Lower leg skin (tissue), 4 donors: Measurements from ENCODE around the gene HMCN2. TPM values are rescaled to one million over a fixed set of nuclear protein-coding genes. Genes with fewer than 3 reads are reported as not detected.

Experiments used
- DNase-seq, 2 donors: peaks; one replicate each; pipeline ENCODE4 v3.0.0-alpha.2; 2019; ENCODE audit warnings: low spot score in 2 of 2
- H3K4me3 ChIP-seq: fragments of 200-600 bp; sonication (generic); 2 replicates; pipeline ENCODE4 v1.5.1; 2017; ENCODE audit warnings: mild to moderate bottlenecking, low read depth; ENCODE audit not compliant: poor library complexity, severe bottlenecking
- POLR2A ChIP-seq, 2 donors: fragments of 450-650 bp; IDR thresholded peaks; one replicate each; pipeline ENCODE4 v1.6.1; 2016 to 2017; ENCODE audit warnings: antibody characterized with exemption in 2 of 2, mild to moderate bottlenecking in 1 of 2, moderate library complexity in 1 of 2
- WGBS, 2 donors: methylation state at CpG; one replicate each; pipeline ENCODE4 v1.1.5; 2018; 5-methylcytosine and 5-hydroxymethylcytosine counted together
- intact Hi-C: fragments of 100-400 bp; cut with DNase I; formaldehyde crosslinking; loops from one replicate; pipeline ENCODE4 v1.15.0; 2023; ENCODE audit warnings: low total_unique reads
- total RNA-seq, 4 donors: library from RNA; depleted of rRNA; stranded (reverse); fragments of >200 nt; gene quantifications; one replicate each; pipeline ENCODE4 v1.1.0, GENCODE V29; 2016
- TF ChIP-seq, protein P1 (sequence below), 3 donors: fragments of 450-650 bp; IDR thresholded peaks; one replicate each; pipeline ENCODE4 v1.5.1; 2016; ENCODE audit warnings: antibody characterized with exemption in 3 of 3, mild to moderate bottlenecking in 3 of 3, moderate library complexity in 2 of 3

Gene HMCN2
- total RNA-seq, 4 donors from 2014 or later = 1.9 to 4.3 (median 3.0) TPM

DNA sequence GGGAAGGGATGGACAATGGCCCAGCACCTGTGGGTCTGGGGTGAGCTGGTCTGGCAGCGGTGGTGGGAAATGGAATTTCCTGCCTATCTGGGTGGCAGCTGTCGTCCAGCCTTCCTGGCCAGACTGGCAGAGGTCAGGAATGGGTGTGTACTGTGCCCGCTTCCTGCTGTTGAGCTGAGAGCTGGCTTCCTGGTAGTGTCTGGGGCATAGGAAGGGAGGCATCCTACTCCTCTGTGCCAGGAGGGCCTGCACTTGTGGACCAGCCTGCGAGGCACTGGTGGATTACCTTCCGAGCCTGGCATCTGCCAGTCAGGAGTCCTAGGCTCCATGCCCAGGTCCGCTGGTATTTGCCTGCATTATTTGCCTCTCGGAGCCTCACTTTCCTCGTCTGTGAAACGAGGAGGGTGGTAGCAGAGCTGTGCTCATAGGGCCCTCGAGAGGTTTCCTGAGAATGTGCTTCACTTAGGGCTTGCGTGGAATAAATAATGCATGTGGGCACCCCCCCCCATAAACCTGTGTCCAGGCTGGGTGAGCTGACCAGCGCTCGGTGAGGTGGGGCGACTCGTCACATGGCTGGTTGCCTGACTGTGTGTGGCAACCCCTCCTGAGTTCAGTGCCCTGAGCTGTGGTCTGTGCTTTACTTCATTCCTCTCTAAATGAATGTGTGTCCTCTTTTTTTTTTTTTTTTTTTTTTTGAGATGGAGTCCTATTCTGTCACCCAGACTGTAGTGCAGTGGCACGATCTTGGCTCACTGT, 47.7 kb downstream of the HMCN2 start:
- no peak for DNase-seq
- intact Hi-C loops = no loop called here
- no peak overlapping the region for H3K4me3 ChIP-seq
- 73 to 80% methylated on average over 16 of the region's 16 CpGs for WGBS, 2 donors
- no peak for TF ChIP-seq POLR2A (IDR thresholded peaks at IDR 0.05)
- TF ChIP-seq, protein P1, sequence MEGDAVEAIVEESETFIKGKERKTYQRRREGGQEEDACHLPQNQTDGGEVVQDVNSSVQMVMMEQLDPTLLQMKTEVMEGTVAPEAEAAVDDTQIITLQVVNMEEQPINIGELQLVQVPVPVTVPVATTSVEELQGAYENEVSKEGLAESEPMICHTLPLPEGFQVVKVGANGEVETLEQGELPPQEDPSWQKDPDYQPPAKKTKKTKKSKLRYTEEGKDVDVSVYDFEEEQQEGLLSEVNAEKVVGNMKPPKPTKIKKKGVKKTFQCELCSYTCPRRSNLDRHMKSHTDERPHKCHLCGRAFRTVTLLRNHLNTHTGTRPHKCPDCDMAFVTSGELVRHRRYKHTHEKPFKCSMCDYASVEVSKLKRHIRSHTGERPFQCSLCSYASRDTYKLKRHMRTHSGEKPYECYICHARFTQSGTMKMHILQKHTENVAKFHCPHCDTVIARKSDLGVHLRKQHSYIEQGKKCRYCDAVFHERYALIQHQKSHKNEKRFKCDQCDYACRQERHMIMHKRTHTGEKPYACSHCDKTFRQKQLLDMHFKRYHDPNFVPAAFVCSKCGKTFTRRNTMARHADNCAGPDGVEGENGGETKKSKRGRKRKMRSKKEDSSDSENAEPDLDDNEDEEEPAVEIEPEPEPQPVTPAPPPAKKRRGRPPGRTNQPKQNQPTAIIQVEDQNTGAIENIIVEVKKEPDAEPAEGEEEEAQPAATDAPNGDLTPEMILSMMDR (IDR thresholded peaks at IDR 0.05) = no peak

DNA sequence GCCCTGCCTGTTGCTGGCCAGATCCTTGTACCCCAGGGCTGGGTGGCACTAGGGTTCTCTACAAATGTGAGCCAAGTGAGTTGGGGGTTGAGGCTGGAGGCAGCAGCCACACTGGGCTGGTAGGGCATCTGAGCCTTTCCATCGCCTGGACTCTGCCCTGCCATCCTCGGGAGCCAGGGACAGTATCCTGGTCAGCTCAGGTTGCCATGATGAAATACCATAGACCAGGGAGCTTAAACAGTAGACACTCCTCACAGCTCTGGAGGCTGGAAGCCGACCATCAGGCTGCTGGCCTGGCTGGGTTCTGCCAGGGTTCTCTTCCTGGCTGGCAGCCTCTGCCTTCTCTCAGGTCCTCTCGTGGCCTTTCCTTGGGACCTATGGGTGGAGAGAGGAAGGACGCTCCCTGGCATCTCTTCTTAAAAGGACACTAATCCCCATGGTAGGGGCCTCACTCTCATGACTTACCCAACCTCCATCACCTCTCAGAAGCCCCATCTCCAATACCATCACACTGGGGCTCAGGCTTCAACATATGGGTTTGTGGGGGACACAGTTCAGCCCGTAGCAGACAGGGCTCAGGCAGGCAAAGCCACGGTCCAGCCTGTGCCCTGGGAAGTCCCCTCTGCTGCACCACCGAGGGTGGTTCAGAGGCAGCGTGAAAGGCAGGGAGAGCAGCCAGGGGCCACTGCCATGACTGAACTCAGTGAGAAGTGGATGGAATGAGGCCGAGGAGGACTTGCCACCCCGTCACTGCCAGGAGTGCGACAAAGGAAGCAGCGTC, 50.1 kb downstream of the HMCN2 start:
- no peak for DNase-seq
- H3K4me3 ChIP-seq = no peak overlapping the region
- intact Hi-C loops = no loop called here
- TF ChIP-seq, protein P1 (IDR thresholded peaks at IDR 0.05) = no peak
- TF ChIP-seq POLR2A (IDR thresholded peaks at IDR 0.05) = no peak
- 77 to 82% methylated on average over 11 to 13 of the region's 13 CpGs for whole genome bisulfite sequencing, 2 donors

DNA sequence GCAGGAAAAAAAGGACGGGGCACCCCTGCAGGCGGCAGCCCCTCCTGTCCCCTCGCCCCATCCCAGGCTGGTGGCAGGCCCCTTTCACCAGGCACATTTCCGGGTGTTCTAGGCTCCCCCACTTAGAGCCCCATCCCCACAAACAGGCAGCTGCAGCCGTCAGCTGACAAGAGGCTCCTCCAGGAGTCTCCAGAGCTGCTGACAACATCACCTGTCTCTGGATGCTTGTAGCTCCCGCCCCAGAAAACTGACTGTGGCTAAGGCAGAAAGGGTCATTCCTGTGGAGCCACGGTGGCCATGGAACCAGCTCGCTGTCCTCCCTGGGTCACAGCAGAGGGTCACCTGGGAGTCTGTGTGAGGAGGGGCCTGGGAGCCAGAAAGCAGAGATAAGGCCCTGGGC, 50.9 kb downstream of the HMCN2 start:
- intact Hi-C loops = no loop called here
- DNase-seq = no peak
- 80 to 84% methylated on average over 6 to 8 of the region's 8 CpGs for WGBS, 2 donors
- TF ChIP-seq POLR2A (IDR thresholded peaks at IDR 0.05) = no peak
- TF ChIP-seq, protein P1 (IDR thresholded peaks at IDR 0.05) = no peak
- no peak overlapping the region for H3K4me3 ChIP-seq

DNA sequence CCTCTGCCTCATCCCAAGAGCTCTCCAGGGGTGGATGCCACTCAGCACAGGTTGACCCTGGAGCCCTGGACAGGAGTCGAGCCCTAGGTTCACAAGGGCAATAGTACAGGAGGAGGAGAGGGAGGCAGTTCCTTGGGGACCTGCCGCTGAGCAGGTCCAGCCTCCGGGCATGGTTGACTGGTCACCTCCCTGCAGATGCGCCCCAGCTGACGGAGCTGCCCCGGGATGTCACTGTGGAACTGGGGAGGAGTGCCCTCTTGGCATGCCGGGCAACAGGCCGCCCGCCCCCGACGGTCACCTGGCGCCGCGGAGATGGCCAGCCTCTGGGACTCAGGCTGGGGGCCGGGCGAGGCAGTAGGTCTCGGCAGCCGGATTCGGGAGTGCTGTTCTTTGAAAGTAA, 53.7 kb downstream of the HMCN2 start:
- H3K4me3 ChIP-seq = no peak overlapping the region
- TF ChIP-seq POLR2A (IDR thresholded peaks at IDR 0.05) = no peak
- TF ChIP-seq, protein P1 (IDR thresholded peaks at IDR 0.05) = no peak
- 91 to 97% methylated on average over 17 of the region's 19 CpGs for WGBS, 2 donors
- DNase-seq = no peak
- intact Hi-C loops = no loop called here

DNA sequence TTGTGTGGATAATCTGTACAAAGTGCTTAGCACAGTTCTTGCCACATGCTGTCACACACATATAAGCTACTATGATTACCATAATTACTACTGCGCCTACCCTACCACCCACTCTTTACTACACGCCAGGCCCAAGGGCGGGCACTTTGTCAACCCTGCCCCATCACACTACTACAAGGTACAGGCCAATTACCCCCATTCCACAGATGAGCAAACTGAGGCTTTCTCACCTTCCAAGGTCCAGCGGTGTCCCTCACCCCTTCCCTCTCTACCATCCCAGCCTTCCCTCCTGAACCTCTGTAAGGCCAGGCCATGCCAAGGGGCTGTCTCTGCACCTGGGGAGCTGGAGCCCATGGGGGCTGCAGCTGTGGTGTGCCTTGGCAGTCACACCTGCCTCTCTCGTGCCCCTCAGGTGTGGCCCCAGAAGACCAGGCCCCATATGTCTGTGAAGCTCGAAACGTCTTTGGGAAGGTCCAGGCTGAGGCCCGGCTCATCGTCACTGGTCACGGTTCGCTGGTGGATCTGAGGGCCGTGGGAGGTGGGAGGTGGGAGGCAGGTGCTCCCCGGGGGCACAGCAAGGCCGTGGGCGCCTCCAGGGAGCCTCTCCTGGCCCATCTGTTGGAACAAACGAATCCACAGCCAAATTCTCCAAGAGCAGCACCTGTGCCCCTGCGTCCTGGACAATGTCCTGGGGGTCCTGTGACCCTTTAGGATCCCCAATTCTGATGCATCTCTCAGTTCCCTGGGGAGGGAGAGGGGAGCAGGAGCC, 54.6 kb downstream of the HMCN2 start:
- WGBS, 2 donors = 85 to 87% methylated on average over 15 to 17 of the region's 17 CpGs
- intact Hi-C loops = no loop called here
- no peak overlapping the region for H3K4me3 ChIP-seq
- DNase-seq = no peak
- TF ChIP-seq, protein P1 (IDR thresholded peaks at IDR 0.05) = no peak
- no peak for TF ChIP-seq POLR2A (IDR thresholded peaks at IDR 0.05)
